Measurements from ENCODE around the gene RGS7. TPM values are rescaled to one million over a fixed set of nuclear protein-coding genes. Genes with fewer than 3 reads are reported as not detected.

Gene RGS7
- total and polyA plus RNA-seq, 7 experiments from 2014 or later, result not detected

- Histone ChIP-seq H3K27ac (ENCODE audit: low read depth, low read length) (no peak overlapping the region), H3K4me1 (ENCODE audit: control insufficient read depth in 2 of 2, insufficient read depth in 2 of 2, low read length in 2 of 2) (no peaks in the 10 kb centered on the region), H3K9me3 (ENCODE audit: control insufficient read depth in 2 of 3, low read length in 3 of 3) (no peaks in the 10 kb centered on the region), H3K27me3 (ENCODE audit: control insufficient read depth in 2 of 2, insufficient read depth in 2 of 2, low read length in 2 of 2) (no peaks in the 10 kb centered on the region), H3K4me3 (ENCODE audit: low read length) (no peak overlapping the region), H3K36me3 (ENCODE audit: control insufficient read depth in 2 of 3, insufficient read depth in 3 of 3, low read length in 3 of 3) (no peaks in the 10 kb centered on the region)
- intact Hi-C loops (cut with micrococcal nuclease), result no loop called here
- Mint-ChIP-seq H3K4me3 (no peak overlapping the region), H3K27ac (no peak overlapping the region), H3K27me3 (no peaks in the 10 kb centered on the region), H3K36me3 (no peaks in the 10 kb centered on the region), H3K9me3 (peaks cover 0 to 13% (median 7%) of the 10 kb centered on the region in 11 donors), H3K4me1 (no peaks in the 10 kb centered on the region)
- CTCF ChIA-PET, result no interaction called here
- DNase-seq (no peak), ATAC-seq (no peak)
- POLR2A ChIA-PET, result no interaction called here
These were observed 502.6 kb downstream of the RGS7 start for GRCh38 chr1:240854367-240854766.

- no peak overlapping the region for H3K4me3 ChIP-seq (ENCODE audit: low read length)
- no peaks in the 10 kb centered on the region for H3K36me3 ChIP-seq (ENCODE audit: control insufficient read depth in 2 of 3, insufficient read depth in 3 of 3, low read length in 3 of 3)
- no peaks in the 10 kb centered on the region for H3K36me3 Mint-ChIP-seq
- H3K4me1 Mint-ChIP-seq, result peaks cover 0 to 2% (median 0%) of the 10 kb centered on the region in 7 donors
- DNase-seq, result no peak
- no peaks in the 10 kb centered on the region for H3K4me1 ChIP-seq (ENCODE audit: control insufficient read depth in 2 of 2, insufficient read depth in 2 of 2, low read length in 2 of 2)
- CTCF ChIA-PET, result no interaction called here
- no peak for ATAC-seq
- POLR2A ChIA-PET, result no interaction called here
- no peak overlapping the region for H3K27ac Mint-ChIP-seq
- H3K27me3 Mint-ChIP-seq, result peaks cover 0 to 7% (median 0%) of the 10 kb centered on the region in 5 donors
- intact Hi-C loops (cut with micrococcal nuclease), result no loop called here
- H3K9me3 ChIP-seq (ENCODE audit: control insufficient read depth in 2 of 3, low read length in 3 of 3), result no peaks in the 10 kb centered on the region
- H3K9me3 Mint-ChIP-seq, result peaks cover 0 to 14% (median 8%) of the 10 kb centered on the region in 11 donors
- no peaks in the 10 kb centered on the region for H3K27me3 ChIP-seq (ENCODE audit: control insufficient read depth in 2 of 2, insufficient read depth in 2 of 2, low read length in 2 of 2)
- H3K27ac ChIP-seq (ENCODE audit: low read depth, low read length), result no peak overlapping the region
- H3K4me3 Mint-ChIP-seq, result no peak overlapping the region
These were observed 509.7 kb downstream of the RGS7 start for GRCh38 chr1:240847325-240847724.

- H3K4me3 Mint-ChIP-seq, result no peak overlapping the region
These were observed 512.5 kb downstream of the RGS7 start for GRCh38 chr1:240844486-240844885.

GRCh38 chr1:240843798-240844197 lies 513.2 kb downstream of the RGS7 start:
- H3K27ac Mint-ChIP-seq, result no peak overlapping the region
- ATAC-seq (no peak), DNase-seq (no peak)
- peaks cover 0 to 2% (median 0%) of the 10 kb centered on the region in 7 donors for H3K4me1 Mint-ChIP-seq
- H3K27me3 Mint-ChIP-seq, result peaks cover 0 to 7% (median 0%) of the 10 kb centered on the region in 5 donors
- intact Hi-C loops (cut with micrococcal nuclease), result no loop called here
- CTCF ChIA-PET, result no interaction called here
- Histone ChIP-seq H3K36me3 (ENCODE audit: control insufficient read depth in 2 of 3, insufficient read depth in 3 of 3, low read length in 3 of 3) (no peaks in the 10 kb centered on the region), H3K9me3 (ENCODE audit: control insufficient read depth in 2 of 3, low read length in 3 of 3) (no peaks in the 10 kb centered on the region), H3K4me1 (ENCODE audit: control insufficient read depth in 2 of 2, insufficient read depth in 2 of 2, low read length in 2 of 2) (no peaks in the 10 kb centered on the region), H3K27ac (ENCODE audit: low read depth, low read length) (no peak overlapping the region), H3K4me3 (ENCODE audit: low read length) (no peak overlapping the region), H3K27me3 (ENCODE audit: control insufficient read depth in 2 of 2, insufficient read depth in 2 of 2, low read length in 2 of 2) (no peaks in the 10 kb centered on the region)
- H3K9me3 Mint-ChIP-seq, result peaks cover 0 to 10% (median 1%) of the 10 kb centered on the region in 11 donors
- H3K36me3 Mint-ChIP-seq, result no peaks in the 10 kb centered on the region
- no peak overlapping the region for H3K4me3 Mint-ChIP-seq
- POLR2A ChIA-PET, result no interaction called here

More at GRCh38 chr1:240844486-240844885, 512.5 kb downstream of the RGS7 start:
- Mint-ChIP-seq H3K36me3 (no peaks in the 10 kb centered on the region), H3K4me1 (peaks cover 0 to 2% (median 0%) of the 10 kb centered on the region in 7 donors), H3K27ac (no peak overlapping the region), H3K9me3 (peaks cover 0 to 7% (median 1%) of the 10 kb centered on the region in 11 donors), H3K27me3 (peaks cover 0 to 7% (median 0%) of the 10 kb centered on the region in 5 donors)
- CTCF ChIA-PET, result no interaction called here
- Histone ChIP-seq H3K36me3 (ENCODE audit: control insufficient read depth in 2 of 3, insufficient read depth in 3 of 3, low read length in 3 of 3) (no peaks in the 10 kb centered on the region), H3K9me3 (ENCODE audit: control insufficient read depth in 2 of 3, low read length in 3 of 3) (no peaks in the 10 kb centered on the region), H3K4me1 (ENCODE audit: control insufficient read depth in 2 of 2, insufficient read depth in 2 of 2, low read length in 2 of 2) (no peaks in the 10 kb centered on the region), H3K4me3 (ENCODE audit: low read length) (no peak overlapping the region), H3K27me3 (ENCODE audit: control insufficient read depth in 2 of 2, insufficient read depth in 2 of 2, low read length in 2 of 2) (no peaks in the 10 kb centered on the region), H3K27ac (ENCODE audit: low read depth, low read length) (no peak overlapping the region)
- ATAC-seq, result no peak
- intact Hi-C loops (cut with micrococcal nuclease), result no loop called here
- POLR2A ChIA-PET, result no interaction called here
- DNase-seq, result no peak

GRCh38 chr1:240836271-240836670 lies 520.7 kb downstream of the RGS7 start:
- Histone ChIP-seq H3K27me3 (ENCODE audit: control insufficient read depth in 2 of 2, insufficient read depth in 2 of 2, low read length in 2 of 2) (no peaks in the 10 kb centered on the region), H3K4me3 (ENCODE audit: low read length) (no peak overlapping the region), H3K9me3 (ENCODE audit: control insufficient read depth in 2 of 3, low read length in 3 of 3) (no peaks in the 10 kb centered on the region), H3K36me3 (ENCODE audit: control insufficient read depth in 2 of 3, insufficient read depth in 3 of 3, low read length in 3 of 3) (no peaks in the 10 kb centered on the region), H3K27ac (ENCODE audit: low read depth, low read length) (no peak overlapping the region), H3K4me1 (ENCODE audit: control insufficient read depth in 2 of 2, insufficient read depth in 2 of 2, low read length in 2 of 2) (no peaks in the 10 kb centered on the region)
- Mint-ChIP-seq H3K27ac (no peak overlapping the region), H3K4me1 (no peaks in the 10 kb centered on the region), H3K9me3 (peaks cover 0 to 9% (median 1%) of the 10 kb centered on the region in 11 donors), H3K4me3 (no peak overlapping the region), H3K27me3 (no peaks in the 10 kb centered on the region), H3K36me3 (no peaks in the 10 kb centered on the region)
- no peak for DNase-seq
- intact Hi-C loops (cut with micrococcal nuclease), result no loop called here
- ChIA-PET POLR2A (no interaction called here), CTCF (no interaction called here)
- ATAC-seq, result no peak

GRCh38 chr1:240835291-240835690 lies 521.7 kb downstream of the RGS7 start:
- CTCF ChIA-PET, result no interaction called here
- DNase-seq, result no peak
- Mint-ChIP-seq H3K27ac (no peak overlapping the region), H3K4me3 (no peak overlapping the region), H3K27me3 (no peaks in the 10 kb centered on the region), H3K36me3 (no peaks in the 10 kb centered on the region), H3K4me1 (no peaks in the 10 kb centered on the region), H3K9me3 (peaks cover 0 to 9% (median 0%) of the 10 kb centered on the region in 11 donors)
- Histone ChIP-seq H3K36me3 (ENCODE audit: control insufficient read depth in 2 of 3, insufficient read depth in 3 of 3, low read length in 3 of 3) (no peaks in the 10 kb centered on the region), H3K4me3 (ENCODE audit: low read length) (no peak overlapping the region), H3K9me3 (ENCODE audit: control insufficient read depth in 2 of 3, low read length in 3 of 3) (no peaks in the 10 kb centered on the region), H3K4me1 (ENCODE audit: control insufficient read depth in 2 of 2, insufficient read depth in 2 of 2, low read length in 2 of 2) (no peaks in the 10 kb centered on the region), H3K27ac (ENCODE audit: low read depth, low read length) (no peak overlapping the region), H3K27me3 (ENCODE audit: control insufficient read depth in 2 of 2, insufficient read depth in 2 of 2, low read length in 2 of 2) (no peaks in the 10 kb centered on the region)
- intact Hi-C loops (cut with micrococcal nuclease), result no loop called here
- no peak for ATAC-seq
- POLR2A ChIA-PET, result no interaction called here

GRCh38 chr1:240833075-240833474 lies 523.9 kb downstream of the RGS7 start:
- no peaks in the 10 kb centered on the region for H3K27me3 Mint-ChIP-seq
- CTCF ChIA-PET, result interaction anchor here (0.5 kb wide), 1 partner anchor 103 kb away, joined by 3 read pairs; no protein-coding TSS in a partner anchor
- Histone ChIP-seq H3K27ac (ENCODE audit: low read depth, low read length) (no peak overlapping the region), H3K4me1 (ENCODE audit: control insufficient read depth in 2 of 2, insufficient read depth in 2 of 2, low read length in 2 of 2) (no peaks in the 10 kb centered on the region), H3K36me3 (ENCODE audit: control insufficient read depth in 2 of 3, insufficient read depth in 3 of 3, low read length in 3 of 3) (no peaks in the 10 kb centered on the region), H3K9me3 (ENCODE audit: control insufficient read depth in 2 of 3, low read length in 3 of 3) (no peaks in the 10 kb centered on the region), H3K27me3 (ENCODE audit: control insufficient read depth in 2 of 2, insufficient read depth in 2 of 2, low read length in 2 of 2) (no peaks in the 10 kb centered on the region), H3K4me3 (ENCODE audit: low read length) (no peak overlapping the region)
- H3K9me3 Mint-ChIP-seq, result peaks cover 0 to 5% (median 0%) of the 10 kb centered on the region in 11 donors
- ATAC-seq (no peak), DNase-seq (no peak)
- H3K4me1 Mint-ChIP-seq, result no peaks in the 10 kb centered on the region
- POLR2A ChIA-PET, result no interaction called here
- H3K4me3 Mint-ChIP-seq, result no peak overlapping the region
- H3K36me3 Mint-ChIP-seq, result no peaks in the 10 kb centered on the region
- no peak overlapping the region for H3K27ac Mint-ChIP-seq
- intact Hi-C loops (cut with micrococcal nuclease), result no loop called here

Measured in naive thymus-derived CD4-positive, alpha-beta T cell (primary cell).